Keratinocyte (primary cell): ENCODE data around the gene SDF4.

Experiments used
- EZH2 ChIP-seq: IDR thresholded peaks from one replicate; pipeline ENCODE4 v1.6.1; 2012; ENCODE audit warnings: inconsistent platforms, mild to moderate bottlenecking, low read length, moderate library complexity
- TF ChIP-seq, protein P1 (sequence below), 3 experiments: IDR thresholded peaks in 1 of 3; conservative IDR thresholded peaks in 1 of 3; optimal IDR thresholded peaks in 1 of 3; 2 replicates in 2 of 3; 3 replicates in 1 of 3; pipeline versions ENCODE3 to v1.5.1; 2011; ENCODE audit warnings: low read length in 3 of 3, mild to moderate bottlenecking in 3 of 3, moderate library complexity in 2 of 3, control low read depth in 1 of 3, inconsistent platforms in 1 of 3; ENCODE audit not compliant: insufficient read depth in 2 of 3; ENCODE audit errors: extremely low read depth in 1 of 3

DNA sequence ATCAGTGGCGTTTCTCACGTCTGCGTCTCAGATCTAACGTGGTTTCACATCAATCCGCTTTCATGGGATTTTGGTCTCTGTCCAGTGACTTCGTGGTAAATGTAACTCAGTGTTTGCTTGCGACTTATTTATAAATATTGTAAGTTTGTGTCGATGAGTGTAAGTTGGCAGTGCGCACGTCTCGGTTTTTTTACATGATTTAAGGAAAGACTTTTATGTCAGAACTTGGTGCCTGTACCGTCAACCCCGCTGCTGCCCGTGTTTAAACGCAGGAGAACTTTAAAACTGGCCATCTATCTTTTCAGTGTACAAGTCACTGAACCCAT, 1.7 kb upstream of the SDF4 start:
- TF ChIP-seq, protein P1, sequence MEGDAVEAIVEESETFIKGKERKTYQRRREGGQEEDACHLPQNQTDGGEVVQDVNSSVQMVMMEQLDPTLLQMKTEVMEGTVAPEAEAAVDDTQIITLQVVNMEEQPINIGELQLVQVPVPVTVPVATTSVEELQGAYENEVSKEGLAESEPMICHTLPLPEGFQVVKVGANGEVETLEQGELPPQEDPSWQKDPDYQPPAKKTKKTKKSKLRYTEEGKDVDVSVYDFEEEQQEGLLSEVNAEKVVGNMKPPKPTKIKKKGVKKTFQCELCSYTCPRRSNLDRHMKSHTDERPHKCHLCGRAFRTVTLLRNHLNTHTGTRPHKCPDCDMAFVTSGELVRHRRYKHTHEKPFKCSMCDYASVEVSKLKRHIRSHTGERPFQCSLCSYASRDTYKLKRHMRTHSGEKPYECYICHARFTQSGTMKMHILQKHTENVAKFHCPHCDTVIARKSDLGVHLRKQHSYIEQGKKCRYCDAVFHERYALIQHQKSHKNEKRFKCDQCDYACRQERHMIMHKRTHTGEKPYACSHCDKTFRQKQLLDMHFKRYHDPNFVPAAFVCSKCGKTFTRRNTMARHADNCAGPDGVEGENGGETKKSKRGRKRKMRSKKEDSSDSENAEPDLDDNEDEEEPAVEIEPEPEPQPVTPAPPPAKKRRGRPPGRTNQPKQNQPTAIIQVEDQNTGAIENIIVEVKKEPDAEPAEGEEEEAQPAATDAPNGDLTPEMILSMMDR (optimal IDR thresholded peaks at IDR 0.05 in 1 of 3, IDR thresholded peaks at IDR 0.05 in 1 of 3, conservative IDR thresholded peaks at IDR 0.05 in 1 of 3; ENCODE audit: extremely low read depth in 1 of 3, insufficient read depth in 2 of 3, low read length in 3 of 3): no peak
- no peak for TF ChIP-seq EZH2
